Measurements from ENCODE around the gene MEG3.

- TF ChIP-seq POLR2A (IDR thresholded peaks at IDR 0.05) (no peak), CTCF (IDR thresholded peaks at IDR 0.05) (no peak)
Observed at GRCh38 chr14:100787659-100788058, 38.3 kb upstream of the MEG3 start.

Data from thyroid gland (tissue), 4 donors.